OCI-M2 (cell line): ENCODE data around the gene KRT37.
"Not testable (repeated sequence)": the region's sequence is repeated elsewhere in the genome, so short reads cannot be mapped to it uniquely, and the experiment has no call there.

Experiments
- DNase-seq: peaks from one replicate; lab custom pipeline; 2025; ENCODE audit not compliant: unreplicated experiment; lab: John Stamatoyannopoulos, UW

Gene KRT37

GRCh38 chr17:41407226-41407625 lies 17.2 kb downstream of the KRT37 start:
- DNase-seq = no peak

DNA sequence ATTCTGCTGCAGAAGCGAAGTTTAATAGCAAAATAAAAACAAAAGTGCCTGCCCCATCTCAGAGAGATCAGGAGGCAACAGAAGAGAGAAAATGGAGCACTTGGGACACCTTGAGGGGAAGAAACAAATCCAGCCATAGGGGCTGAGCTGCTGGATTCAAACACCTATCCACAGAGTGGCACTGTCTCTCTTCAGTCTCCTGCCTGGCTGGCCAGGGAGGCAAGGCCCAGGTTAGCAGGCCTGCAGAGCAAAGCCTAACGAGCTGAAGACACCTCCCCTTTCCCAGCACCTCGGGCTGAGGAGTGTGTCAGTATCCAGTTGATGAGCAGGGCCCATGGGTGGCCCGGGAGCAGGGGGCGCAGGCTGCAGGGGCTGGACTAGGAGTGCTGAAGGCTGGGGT lies 18.2 kb downstream of the KRT37 start:
- DNase-seq = no peak

DNA sequence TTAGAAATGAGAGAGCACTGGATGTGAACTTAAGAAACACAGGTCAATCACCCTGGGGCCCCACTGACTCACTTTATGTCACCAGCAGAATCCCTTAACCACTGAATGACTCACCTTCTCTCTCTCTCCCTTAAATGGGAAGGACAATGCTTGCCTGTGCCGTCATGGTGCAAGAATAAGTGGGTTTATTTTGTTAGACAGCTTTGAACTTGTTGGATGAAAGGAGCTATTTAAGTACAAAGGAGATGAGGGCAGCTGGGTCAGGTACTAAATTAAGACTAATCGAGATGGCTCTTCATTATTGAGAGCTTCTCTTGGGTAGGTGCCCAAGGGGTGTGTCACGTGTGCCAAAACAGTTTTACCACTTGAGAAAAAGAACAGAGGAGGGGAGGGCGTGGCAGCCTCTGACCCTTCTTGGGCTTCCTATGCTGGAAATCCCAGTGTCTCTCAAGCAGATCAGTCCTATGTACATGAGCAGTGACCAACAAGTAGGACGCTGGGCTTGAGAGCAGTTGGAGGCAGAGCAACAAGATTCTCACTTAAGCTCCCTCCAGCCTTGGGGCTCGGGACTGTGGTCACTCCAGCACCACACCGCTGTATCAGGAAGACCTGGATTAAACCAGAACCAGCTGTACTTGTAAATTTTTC lies 20.2 kb downstream of the KRT37 start:
- DNase-seq = no peak

DNA sequence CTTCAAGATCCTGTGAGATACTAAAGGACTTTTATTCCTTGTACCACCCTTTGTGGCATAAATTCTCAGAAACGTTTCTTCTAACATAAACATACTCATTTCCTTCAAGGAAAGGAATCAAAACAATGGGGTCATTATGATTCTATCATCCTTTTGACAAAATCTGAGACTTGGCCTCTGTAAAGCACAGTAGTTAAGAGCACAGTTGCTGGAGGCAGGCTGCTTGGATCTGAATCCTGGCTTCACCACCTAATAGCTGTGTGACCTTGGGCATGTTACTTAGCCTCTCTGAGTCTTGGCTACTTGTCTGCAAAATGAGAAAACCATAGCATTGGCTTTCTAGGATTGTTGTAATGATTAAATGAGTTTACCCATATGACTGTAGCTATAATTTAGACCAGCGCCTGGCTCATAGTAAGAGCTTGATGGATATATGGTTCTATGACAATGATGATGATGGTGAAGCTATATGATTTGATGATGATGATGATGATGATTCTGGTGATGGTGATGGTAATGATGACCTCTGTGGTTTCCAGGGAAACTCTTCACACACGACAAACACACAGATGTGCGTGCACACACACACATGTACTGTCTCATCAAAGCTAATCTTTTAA lies 20.9 kb downstream of the KRT37 start:
- no peak for DNase-seq

DNA sequence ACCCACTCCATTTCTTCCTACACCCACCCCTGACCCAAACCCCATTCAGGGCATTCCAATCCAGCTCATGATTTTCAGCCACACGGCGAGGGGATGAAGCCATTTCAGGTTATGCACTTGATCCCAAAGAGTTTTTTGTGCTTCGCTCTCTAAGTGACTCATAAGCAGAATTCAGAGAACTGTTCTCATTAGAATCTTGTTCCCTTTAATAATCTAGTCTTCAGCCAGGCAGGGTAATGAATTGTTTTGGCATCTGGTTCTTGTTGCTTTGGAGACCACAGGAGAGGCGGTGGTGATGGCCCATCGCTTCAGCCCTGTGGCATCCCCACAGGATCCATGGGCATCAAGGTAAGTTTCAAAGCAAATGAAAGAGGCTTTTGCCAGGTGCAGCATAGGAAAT lies 22.2 kb downstream of the KRT37 start:
- DNase-seq = no peak

DNA sequence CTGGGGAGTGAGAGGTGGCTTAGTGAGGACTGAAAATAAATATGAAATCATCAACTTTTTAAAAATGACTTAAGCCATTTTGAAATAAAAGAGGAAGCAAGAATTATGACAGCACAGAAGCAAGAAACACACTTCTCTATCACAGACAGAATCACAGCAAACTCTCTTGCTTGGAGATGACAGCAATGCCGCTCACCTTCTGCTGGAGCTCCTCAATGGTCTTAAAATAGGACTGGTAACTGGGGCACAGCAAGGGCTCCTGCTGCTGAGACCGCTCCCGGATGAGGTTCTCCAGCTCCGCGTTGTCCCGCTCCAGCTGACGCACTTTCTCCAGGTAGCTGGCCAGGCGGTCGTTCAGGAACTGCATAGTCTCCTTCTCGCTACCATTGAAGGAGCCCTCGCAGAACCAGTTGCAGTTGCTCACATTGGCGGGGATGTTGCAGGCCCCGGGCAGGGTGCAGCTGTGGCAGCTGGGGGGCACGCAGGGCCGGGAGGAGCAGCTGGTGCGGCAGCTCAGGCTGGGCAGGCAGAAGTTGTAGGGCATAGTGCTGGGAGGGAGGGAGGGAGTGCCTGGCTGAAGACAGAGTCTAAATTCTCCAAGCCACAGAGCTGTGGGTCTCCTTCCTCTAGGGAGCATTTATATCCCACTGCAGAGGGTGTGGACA lies 27.3 kb downstream of the KRT37 start, which contains the start of gene KRT31:
Gene KRT31 (minus strand): TSS at position 613 of the 665 bp plus-strand sequence. CDS start 69 bp downstream, at position 544.
- DNase-seq = no peak

DNA sequence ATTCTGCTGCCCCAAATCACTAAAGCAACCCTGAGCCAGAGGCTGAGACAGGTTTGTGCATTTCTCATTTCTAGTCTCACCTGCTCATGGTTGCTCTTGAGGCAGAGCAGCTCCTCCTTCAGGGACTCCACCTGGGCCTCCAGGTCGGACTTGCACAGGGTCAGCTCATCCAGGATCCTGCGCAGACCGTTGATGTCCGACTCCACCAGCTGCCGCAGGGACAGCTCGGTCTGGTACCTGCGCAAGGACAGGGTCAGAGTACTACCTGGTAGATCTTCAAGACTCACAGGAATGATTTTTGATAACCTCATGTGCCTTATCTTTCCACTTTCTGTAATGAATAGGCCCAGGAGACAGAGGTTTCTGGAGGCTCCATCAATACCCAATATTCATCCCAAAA lies 28.0 kb downstream of the KRT37 start:
- DNase-seq = no peak

DNA sequence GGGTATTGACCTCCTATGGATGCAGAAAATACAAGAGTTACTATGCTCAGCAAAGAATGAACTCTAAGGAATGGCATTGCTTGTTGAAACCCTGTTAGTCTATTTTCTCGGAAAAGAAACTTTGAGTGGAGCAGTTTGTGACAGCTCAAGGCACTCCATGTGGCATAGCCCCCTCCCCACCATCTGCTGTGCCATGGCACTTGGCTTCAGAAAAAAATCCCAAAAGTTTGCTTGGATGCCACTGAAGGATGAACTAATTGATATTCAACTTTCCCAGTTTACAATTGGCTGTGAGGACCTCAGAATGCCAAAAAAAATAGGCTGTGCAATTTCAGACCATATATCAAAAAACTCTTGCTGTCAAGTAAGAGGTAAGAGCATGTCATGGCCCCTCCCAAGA lies 28.8 kb downstream of the KRT37 start:
- no peak for DNase-seq

DNA sequence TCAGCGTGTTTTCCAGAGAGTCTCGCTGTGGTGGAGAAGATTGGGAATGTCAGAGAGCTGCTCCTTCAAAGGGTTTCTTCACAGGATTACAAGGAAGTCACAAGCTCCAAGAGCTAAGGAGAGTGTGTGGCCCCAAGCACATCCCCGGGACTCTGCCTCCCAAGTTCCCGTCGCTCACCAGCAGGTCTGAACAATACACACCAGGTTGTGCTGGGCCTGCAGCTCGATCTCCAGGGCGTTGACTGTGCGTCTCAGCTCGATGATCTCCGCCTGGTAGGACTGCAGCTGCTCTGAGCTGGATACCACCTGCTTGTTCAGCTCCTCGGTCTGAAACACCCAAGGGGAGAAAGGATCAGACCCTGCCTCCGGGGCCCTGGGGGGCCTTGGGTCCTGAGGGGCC lies 29.3 kb downstream of the KRT37 start:
- DNase-seq = not testable (repeated sequence)

GRCh38 chr17:41394254-41394996 lies 30.0 kb downstream of the KRT37 start:
- DNase-seq = no peak

- DNase-seq = no peak
Measured at GRCh38 chr17:41393826-41394225, 30.6 kb downstream of the KRT37 start.

DNA sequence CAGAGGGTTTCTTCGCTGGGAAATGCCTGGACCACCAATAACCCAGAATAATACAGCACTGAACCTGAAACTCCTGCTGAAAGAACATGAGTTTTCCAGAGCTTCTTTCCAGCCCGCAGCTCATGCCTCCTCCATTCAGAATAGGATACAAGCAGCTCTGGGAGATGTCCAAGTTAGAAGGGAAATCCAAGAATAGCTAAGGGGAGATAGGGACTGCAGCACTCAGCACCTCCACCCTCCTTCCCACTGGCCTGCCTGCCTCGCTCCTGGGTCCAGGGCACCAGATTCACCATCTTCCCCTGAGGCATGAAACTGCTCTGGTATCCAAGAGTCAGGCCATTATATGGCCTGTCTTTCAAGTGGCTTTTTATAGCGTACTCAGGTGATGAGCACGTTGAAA lies 31.1 kb downstream of the KRT37 start:
- DNase-seq = no peak

- DNase-seq = no peak
Measured at GRCh38 chr17:41392278-41392677, 32.1 kb downstream of the KRT37 start.

GRCh38 chr17:41391535-41391934 lies 32.9 kb downstream of the KRT37 start:
- DNase-seq = no peak

- no peak for DNase-seq
Measured at GRCh38 chr17:41390411-41390938, 33.9 kb downstream of the KRT37 start.

DNA sequence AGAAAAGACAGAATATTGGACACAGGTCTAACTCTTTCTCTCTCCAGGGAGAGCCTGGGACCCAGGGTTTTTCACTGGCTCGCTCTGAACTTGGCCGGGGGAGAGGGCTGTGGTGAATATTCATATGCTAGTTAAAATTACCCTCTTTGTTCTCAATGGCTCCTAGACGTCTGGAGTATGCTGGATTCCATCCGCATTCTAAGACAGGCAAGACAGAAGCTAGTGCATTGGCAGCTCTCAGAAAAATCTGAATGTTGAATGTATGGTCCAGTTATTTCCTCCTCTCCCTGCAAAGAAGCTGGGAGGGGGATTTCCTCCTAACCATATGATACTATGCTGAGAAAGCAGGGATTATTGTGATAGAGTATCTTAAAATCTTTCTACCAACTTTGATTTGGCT lies 36.7 kb downstream of the KRT37 start:
- no peak for DNase-seq

DNA sequence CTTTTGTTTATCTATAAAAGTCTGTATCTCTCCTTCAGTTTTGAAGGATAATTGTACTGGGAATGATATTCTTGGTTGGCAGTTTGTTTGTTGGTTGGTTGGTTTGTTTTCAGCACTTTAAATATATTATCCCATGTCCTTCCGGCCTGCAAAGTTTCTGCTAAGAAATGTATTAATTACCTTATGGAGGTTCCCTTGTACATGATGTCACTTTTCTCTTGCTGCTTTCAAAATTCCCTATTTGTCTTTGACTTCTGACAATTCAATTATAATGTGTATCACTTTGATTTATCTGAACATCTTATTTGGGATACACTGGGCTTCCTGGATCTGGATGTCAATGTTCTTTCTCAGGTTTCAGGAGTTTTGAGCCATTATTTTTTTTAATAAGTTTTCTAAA lies 38.2 kb downstream of the KRT37 start:
- DNase-seq = no peak

DNA sequence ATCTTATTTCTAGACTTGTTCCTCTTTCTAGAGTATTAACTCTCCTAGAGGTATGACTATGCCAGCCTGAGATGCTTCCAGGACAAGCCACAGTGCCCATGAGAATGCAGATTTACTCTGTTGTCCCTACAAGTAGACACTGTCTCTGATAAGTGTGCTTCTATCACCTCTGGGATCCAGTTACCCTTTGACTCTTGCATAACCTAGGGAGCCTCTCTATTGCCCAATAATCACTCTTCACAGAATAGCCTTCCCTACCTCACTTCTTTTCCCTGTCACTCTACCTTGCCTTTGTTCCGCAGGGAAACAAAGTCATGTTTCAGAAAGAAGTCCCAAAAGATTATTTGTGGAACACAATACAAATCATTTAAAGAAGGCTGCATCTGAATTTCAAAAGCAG lies 40.7 kb downstream of the KRT37 start:
- no peak for DNase-seq

GRCh38 chr17:41382394-41382793 lies 42.0 kb downstream of the KRT37 start:
- no peak for DNase-seq

GRCh38 chr17:41381943-41382342 lies 42.4 kb downstream of the KRT37 start, which contains the start of gene KRT34:
Gene KRT34, minus strand, starts transcription at chr17:41382306. Its CDS starts 60 bp downstream, at chr17:41382246.
- DNase-seq = not testable (repeated sequence)

GRCh38 chr17:41380091-41380490 lies 44.3 kb downstream of the KRT37 start:
- DNase-seq = not testable (repeated sequence)
